Vagina (tissue), 2 donors: ENCODE results near the gene FOXF2. TPM values are rescaled to one million over a fixed set of nuclear protein-coding genes. Genes with fewer than 3 reads are reported as not detected.

Source experiments
- DNase-seq, 2 donors: peaks; one replicate each; pipeline ENCODE4 v3.0.0-alpha.2; 2017; ENCODE audit errors: extremely low spot score in 2 of 2
- H3K27ac ChIP-seq: fragments of 200-600 bp; sonication (generic); one replicate; pipeline ENCODE4 v1.5.1; 2019
- H3K27me3 ChIP-seq: fragments of 200-600 bp; sonication (generic); one replicate; pipeline ENCODE4 v1.5.1; 2019
- H3K36me3 ChIP-seq, 2 donors: fragments of 200-600 bp; sonication (generic); one replicate each; pipeline ENCODE4 v1.5.1; 2017 to 2019
- H3K4me1 ChIP-seq: fragments of 200-600 bp; sonication (generic); one replicate; pipeline ENCODE4 v1.5.1; 2019
- H3K4me3 ChIP-seq, 2 donors: fragments of 200-600 bp; sonication (generic); 1 replicate in 1 of 2; 2 replicates in 1 of 2; pipeline ENCODE4 v1.5.1; 2016 to 2019
- H3K9me3 ChIP-seq: fragments of 200-600 bp; sonication (generic); one replicate; pipeline ENCODE4 v1.5.1; 2019
- POLR2A ChIP-seq, 2 donors: fragments of 450-650 bp; IDR thresholded peaks; one replicate each; pipeline ENCODE4 v1.6.1; 2017; ENCODE audit warnings: antibody characterized with exemption in 2 of 2, mild to moderate bottlenecking in 2 of 2, moderate library complexity in 2 of 2
- POLR2AphosphoS5 ChIP-seq, 2 donors: sonication (generic); formaldehyde crosslinking; IDR thresholded peaks; one replicate each; pipeline ENCODE4 v1.9.0; 2017; ENCODE audit warnings: antibody characterized with exemption in 2 of 2, mild to moderate bottlenecking in 2 of 2, low read depth in 1 of 2; ENCODE audit not compliant: insufficient read depth in 1 of 2
- intact Hi-C: fragments of 100-400 bp; cut with DNase I; formaldehyde crosslinking; loops from one replicate; pipeline ENCODE4 v1.15.1; 2023
- total RNA-seq: library from RNA; depleted of rRNA; stranded (reverse); fragments of >200 nt; gene quantifications from one replicate; pipeline ENCODE4 v1.2.3, GENCODE V29; 2016
- TF ChIP-seq, protein P1 (sequence below), 3 experiments: fragments of 450-650 bp in 2 of 3; fragments of 200-600 bp in 1 of 3; sonication (generic) in 1 of 3; IDR thresholded peaks; one replicate each; pipeline ENCODE4 v1.5.1; 2017 to 2019; ENCODE audit warnings: antibody characterized with exemption in 3 of 3, mild to moderate bottlenecking in 2 of 3, moderate library complexity in 2 of 3

Gene FOXF2
- total RNA-seq, 1 donor from 2014 or later = 1.2 TPM

DNA sequence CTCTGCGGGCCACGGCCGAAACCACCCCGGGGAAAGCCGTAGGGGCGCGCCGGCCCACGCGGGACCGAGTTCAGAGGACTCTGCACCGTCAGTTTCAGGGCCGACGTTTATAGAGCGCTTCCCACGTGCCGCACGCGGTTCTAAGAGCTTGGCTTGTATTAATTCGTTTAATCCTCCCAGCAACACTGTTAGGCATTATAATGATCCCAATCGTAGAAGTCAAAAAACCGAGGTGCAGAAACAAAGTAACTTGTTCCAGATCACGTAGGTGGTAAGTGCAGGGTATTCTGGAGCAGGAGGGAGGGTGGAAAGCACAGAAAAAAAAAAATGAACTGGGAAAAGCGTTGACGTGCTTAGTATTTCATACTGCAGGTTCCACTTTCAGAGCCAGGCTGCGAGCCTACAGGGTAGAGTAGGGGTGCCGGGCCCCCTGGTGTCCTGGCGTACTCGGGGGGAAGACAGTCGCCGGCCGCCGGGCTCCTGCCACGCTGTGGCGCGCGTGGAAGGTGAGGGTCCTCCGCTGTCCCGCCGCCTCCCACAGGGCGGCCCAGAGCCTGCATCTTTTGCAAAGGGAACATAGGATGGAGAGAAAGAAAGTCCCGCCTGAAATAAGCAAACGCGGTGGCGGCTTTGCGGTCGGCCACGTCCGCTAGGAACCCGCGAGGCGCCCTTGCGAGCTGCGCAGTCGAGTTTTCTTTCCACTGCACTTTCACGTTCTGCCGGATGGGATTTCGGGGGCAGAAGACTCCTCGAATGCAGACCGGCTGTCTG is 10.2 kb upstream of the FOXF2 start:
- peaks cover 51% of the 10 kb centered on the region for H3K4me1 ChIP-seq
- no peak overlapping the region for H3K4me3 ChIP-seq

DNA sequence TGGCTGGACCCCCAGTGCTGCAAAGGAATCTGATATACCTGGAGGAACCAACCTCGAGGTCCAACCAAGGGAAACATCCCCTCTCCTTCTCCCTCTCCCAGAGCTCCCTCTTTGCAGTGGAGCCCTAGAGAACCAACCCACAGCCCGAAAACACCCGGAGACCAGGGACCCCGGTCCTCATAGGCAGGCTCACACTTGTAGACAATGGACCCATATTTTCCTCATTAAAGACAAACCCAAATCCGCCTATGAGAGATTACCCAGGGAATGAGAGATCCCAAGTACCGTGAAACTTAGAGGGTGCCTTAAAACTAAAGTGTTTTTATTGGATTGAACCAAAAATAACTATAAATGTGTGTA is 9.6 kb upstream of the FOXF2 start:
- intact Hi-C loops = loop anchor here (5.0 kb wide), 1 partner anchor 577 kb away; no protein-coding TSS in a partner anchor
- H3K4me1 ChIP-seq = peaks cover 53% of the 10 kb centered on the region
- no peaks in the 10 kb centered on the region for H3K9me3 ChIP-seq
- no peak overlapping the region for H3K4me3 ChIP-seq
- no peak for DNase-seq
- H3K27ac ChIP-seq = no peak overlapping the region
- H3K27me3 ChIP-seq = peaks cover 28% of the 10 kb centered on the region
- no peaks in the 10 kb centered on the region for H3K36me3 ChIP-seq
- TF ChIP-seq POLR2A (IDR thresholded peaks at IDR 0.05) (no peak), POLR2AphosphoS5 (IDR thresholded peaks at IDR 0.05; ENCODE audit: insufficient read depth in 1 of 2, low read depth in 1 of 2) (no peak)
- TF ChIP-seq, protein P1, sequence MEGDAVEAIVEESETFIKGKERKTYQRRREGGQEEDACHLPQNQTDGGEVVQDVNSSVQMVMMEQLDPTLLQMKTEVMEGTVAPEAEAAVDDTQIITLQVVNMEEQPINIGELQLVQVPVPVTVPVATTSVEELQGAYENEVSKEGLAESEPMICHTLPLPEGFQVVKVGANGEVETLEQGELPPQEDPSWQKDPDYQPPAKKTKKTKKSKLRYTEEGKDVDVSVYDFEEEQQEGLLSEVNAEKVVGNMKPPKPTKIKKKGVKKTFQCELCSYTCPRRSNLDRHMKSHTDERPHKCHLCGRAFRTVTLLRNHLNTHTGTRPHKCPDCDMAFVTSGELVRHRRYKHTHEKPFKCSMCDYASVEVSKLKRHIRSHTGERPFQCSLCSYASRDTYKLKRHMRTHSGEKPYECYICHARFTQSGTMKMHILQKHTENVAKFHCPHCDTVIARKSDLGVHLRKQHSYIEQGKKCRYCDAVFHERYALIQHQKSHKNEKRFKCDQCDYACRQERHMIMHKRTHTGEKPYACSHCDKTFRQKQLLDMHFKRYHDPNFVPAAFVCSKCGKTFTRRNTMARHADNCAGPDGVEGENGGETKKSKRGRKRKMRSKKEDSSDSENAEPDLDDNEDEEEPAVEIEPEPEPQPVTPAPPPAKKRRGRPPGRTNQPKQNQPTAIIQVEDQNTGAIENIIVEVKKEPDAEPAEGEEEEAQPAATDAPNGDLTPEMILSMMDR (IDR thresholded peaks at IDR 0.05) = no peak

More for the DNA sequence above, 10.2 kb upstream of the FOXF2 start:
- Histone ChIP-seq H3K27ac (no peak overlapping the region), H3K27me3 (peaks cover 28% of the 10 kb centered on the region), H3K9me3 (no peaks in the 10 kb centered on the region), H3K36me3 (no peaks in the 10 kb centered on the region)
- intact Hi-C loops = no loop called here
- TF ChIP-seq POLR2AphosphoS5 (IDR thresholded peaks at IDR 0.05; ENCODE audit: insufficient read depth in 1 of 2, low read depth in 1 of 2) = peak in 1 of 2 donors; percentile 58
- TF ChIP-seq, protein P1 (IDR thresholded peaks at IDR 0.05) = no peak
- DNase-seq = peak; percentile 34 to 43

DNA sequence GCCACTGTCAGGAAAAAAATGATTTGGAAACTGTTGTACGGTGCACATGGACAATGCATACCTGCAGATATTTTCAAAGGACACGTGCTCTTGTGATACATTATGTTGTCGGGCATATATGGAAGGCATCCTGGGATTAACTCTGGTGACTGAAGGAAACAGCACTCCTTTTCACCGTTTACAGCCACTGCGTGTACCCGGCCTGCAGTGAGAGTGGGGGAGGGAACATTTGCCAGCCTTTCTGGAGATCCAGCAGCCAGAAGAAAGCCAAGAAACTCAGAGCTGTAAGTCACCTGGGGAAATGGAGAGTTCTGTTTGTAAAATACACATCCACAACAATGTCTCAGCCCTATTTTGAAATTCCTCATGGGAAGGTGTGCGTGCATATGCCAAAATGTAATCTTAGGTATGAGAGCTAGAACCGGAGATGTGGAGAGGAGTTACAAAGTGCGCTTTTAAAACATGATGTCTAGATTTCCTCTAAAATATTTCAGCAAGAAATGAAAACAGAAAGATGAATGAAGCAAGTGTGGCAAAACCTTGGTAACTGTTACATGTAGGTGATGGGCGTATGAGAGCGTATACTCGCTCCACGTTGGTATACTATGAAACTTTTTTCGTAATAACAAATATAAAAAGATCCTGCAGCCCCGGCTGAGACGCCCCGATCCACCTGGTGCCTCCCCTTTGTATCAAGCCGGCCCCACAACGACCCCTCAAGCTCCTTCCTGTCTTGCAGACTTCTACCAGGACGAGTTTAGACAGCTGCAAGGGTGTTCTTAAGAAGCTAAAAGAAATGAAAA is 8.6 kb upstream of the FOXF2 start:
- H3K27me3 ChIP-seq = peaks cover 28% of the 10 kb centered on the region
- intact Hi-C loops = loop anchor here (5.0 kb wide), 1 partner anchor 579 kb away; no protein-coding TSS in a partner anchor
- no peak overlapping the region for H3K4me3 ChIP-seq
- peaks cover 53% of the 10 kb centered on the region for H3K4me1 ChIP-seq
- TF ChIP-seq POLR2A (IDR thresholded peaks at IDR 0.05) (no peak), POLR2AphosphoS5 (IDR thresholded peaks at IDR 0.05; ENCODE audit: insufficient read depth in 1 of 2, low read depth in 1 of 2) (no peak)
- TF ChIP-seq, protein P1 (IDR thresholded peaks at IDR 0.05) = no peak
- DNase-seq = no peak
- H3K9me3 ChIP-seq = no peaks in the 10 kb centered on the region
- H3K36me3 ChIP-seq = no peaks in the 10 kb centered on the region
- H3K27ac ChIP-seq = no peak overlapping the region

DNA sequence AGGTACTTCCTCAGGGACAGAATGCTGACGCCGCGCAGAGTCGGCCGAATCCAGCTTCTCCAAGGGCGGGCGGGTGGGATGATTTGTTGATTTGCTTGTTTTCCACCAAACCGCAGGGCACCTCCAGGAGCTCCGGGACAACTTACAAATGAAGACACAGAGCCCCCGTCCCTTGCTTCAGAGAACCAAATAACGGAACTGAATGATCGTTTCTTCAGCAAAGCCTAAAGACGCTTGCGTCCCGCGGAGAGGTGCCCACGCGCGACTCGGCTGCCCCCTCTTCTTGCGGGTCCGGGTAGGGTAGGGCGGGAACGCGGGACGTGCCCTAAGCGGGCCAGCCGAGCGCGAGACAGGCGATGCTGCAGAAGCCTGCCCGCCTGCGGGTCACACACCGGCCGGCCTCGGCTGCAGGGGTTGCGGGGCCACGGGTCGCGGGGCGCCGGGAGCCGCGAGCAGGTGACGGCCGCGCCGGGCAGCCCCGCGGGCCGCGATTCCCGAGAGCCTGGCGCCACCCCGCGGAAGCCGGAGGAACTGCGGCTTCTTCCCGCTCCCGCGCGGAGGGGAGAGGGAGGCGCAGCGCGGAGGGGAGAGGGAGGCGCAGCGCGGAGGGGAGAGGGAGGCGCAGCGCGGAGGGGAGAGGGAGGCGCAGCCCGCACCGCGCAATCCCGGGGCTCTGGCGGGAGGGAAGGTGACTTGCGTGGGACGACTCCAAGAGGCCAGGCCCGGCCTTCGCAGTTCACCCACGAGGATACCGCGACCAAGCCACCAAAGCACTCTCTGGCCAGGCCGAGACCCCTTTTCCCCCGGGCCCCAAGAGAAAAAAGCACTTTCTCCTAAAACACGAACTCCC is 7.7 kb upstream of the FOXF2 start:
- Histone ChIP-seq H3K9me3 (no peaks in the 10 kb centered on the region), H3K27ac (no peak overlapping the region), H3K27me3 (peaks cover 32% of the 10 kb centered on the region), H3K4me1 (peaks cover 53% of the 10 kb centered on the region), H3K4me3 (peak overlapping the region; percentile 13 to 34), H3K36me3 (no peaks in the 10 kb centered on the region)
- TF ChIP-seq POLR2AphosphoS5 (IDR thresholded peaks at IDR 0.05; ENCODE audit: insufficient read depth in 1 of 2, low read depth in 1 of 2) (no peak), POLR2A (IDR thresholded peaks at IDR 0.05) (no peak)
- TF ChIP-seq, protein P1 (IDR thresholded peaks at IDR 0.05) = peak; percentile 46 to 96 (median 64)
- DNase-seq = no peak
- intact Hi-C loops = loop anchor here (5.0 kb wide), 1 partner anchor 579 kb away; no protein-coding TSS in a partner anchor
